ENCODE data around the gene LIN52. TPM values are rescaled to one million over a fixed set of nuclear protein-coding genes. Genes with fewer than 3 reads are reported as not detected.

Gene LIN52
- total and polyA plus RNA-seq, 2 of the 8 experiments (the other 6 are each of a cell fraction or from before 2014, with no cell fraction given): 6.8 to 11.6 TPM

- Histone ChIP-seq H3K4ac (replicated peaks; ENCODE audit: insufficient read length, low read depth, low read length) (no peak overlapping the region), H4K5ac (ENCODE audit: insufficient read length, low read depth, low read length) (no peak overlapping the region), H3K36me3 (ENCODE audit: control insufficient read depth in 2 of 4, insufficient read depth in 4 of 4, low read length in 3 of 4) (peaks cover 0 to 48% (median 9%) of the 10 kb centered on the region in 4 experiments; a peak in 6 of 8 replicates), H3K4me3 (ENCODE audit: extremely low read depth in 1 of 4, insufficient read depth in 2 of 4, low read depth in 3 of 4, low read length in 4 of 4) (no peak overlapping the region), H2AFZ (ENCODE audit: low read length) (no peak overlapping the region), H3K79me2 (ENCODE audit: control insufficient read depth in 1 of 2, insufficient read depth in 2 of 2, low read length in 2 of 2) (no peaks in the 10 kb centered on the region), H4K8ac (ENCODE audit: extremely low read depth, insufficient read depth, low read length) (no peak overlapping the region), H3K27ac (ENCODE audit: low read depth, low read length) (no peak overlapping the region), H3K18ac (ENCODE audit: extremely low read depth, low read length) (no peak overlapping the region), H3K56ac (replicated peaks; ENCODE audit: insufficient read length, low read depth, low read length) (no peak overlapping the region), H2BK120ac (replicated peaks; ENCODE audit: low read depth, low read length) (no peak overlapping the region), H3K27me3 (replicated peaks in 1 of 4; ENCODE audit: control insufficient read depth in 3 of 4, extremely low read depth in 1 of 4, insufficient read depth in 3 of 4, low read length in 3 of 4) (no peaks in the 10 kb centered on the region), H4K91ac (replicated peaks; ENCODE audit: insufficient read length, low read length) (no peak overlapping the region), H3K9me3 (ENCODE audit: insufficient read depth in 2 of 2, low read depth in 1 of 2, low read length in 1 of 2) (no peaks in the 10 kb centered on the region), H2BK5ac (ENCODE audit: low read depth, low read length) (no peak overlapping the region), H2BK20ac (ENCODE audit: low read length) (no peak overlapping the region), H3K79me1 (ENCODE audit: low read depth, low read length) (no peaks in the 10 kb centered on the region), H3K23me2 (ENCODE audit: low read depth, low read length) (no peaks in the 10 kb centered on the region), H3K14ac (ENCODE audit: insufficient read length) (no peak overlapping the region), H3K4me1 (replicated peaks in 1 of 4; ENCODE audit: control insufficient read depth in 3 of 4, insufficient read depth in 4 of 4, low read length in 3 of 4) (no peaks in the 10 kb centered on the region), H3K23ac (ENCODE audit: insufficient read length) (no peak overlapping the region), H2AK5ac (ENCODE audit: low read depth, low read length) (no peak overlapping the region), H2BK15ac (ENCODE audit: low read length) (no peak overlapping the region), H3K4me2 (ENCODE audit: insufficient read depth in 1 of 2, low read depth in 2 of 2, low read length in 2 of 2) (no peak overlapping the region), H3K9ac (replicated peaks in 1 of 4; ENCODE audit: extremely low read depth in 1 of 4, low read depth in 3 of 4, low read length in 3 of 4) (no peak overlapping the region), H2BK12ac (ENCODE audit: low read depth, low read length) (no peak overlapping the region), H4K20me1 (replicated peaks in 1 of 2; ENCODE audit: control insufficient read depth in 1 of 2, insufficient read depth in 2 of 2, low read length in 2 of 2) (peaks cover 0 to 3% of the 10 kb centered on the region in 2 experiments)
- no peak for DNase-seq (ENCODE audit: low read depth in 1 of 2, low spot score in 2 of 2)
- CTCF ChIA-PET (ENCODE audit: partially characterized antibody): interaction anchor here (0.7 kb wide), 1 partner anchor 732 kb away, joined by 3 read pairs; no protein-coding TSS in a partner anchor
- POLR2A ChIA-PET (ENCODE audit: partially characterized antibody): no interaction called here
- WGBS, 2 experiments (ENCODE audit: extremely low coverage in 1 of 2, insufficient coverage in 1 of 2, insufficient read length in 1 of 2, insufficient replicate concordance in 2 of 2, low coverage in 1 of 2, low lambda C conversion rate in 2 of 2, missing lambda C conversion rate in 1 of 2): 96% methylated on average over 2 of the region's 2 CpGs; no CpG with 5 or more reads in 1 of the 2 experiments
- no peak for FAIRE-seq
- TF ChIP-seq NRF1 (IDR thresholded peaks at IDR 0.05; ENCODE audit: low read depth, low read length): no peak
These were observed 22.0 kb upstream of the LIN52 start for GRCh38 chr14:74062809-74063150.

Measured in H1 (cell line).